SJCRH30 (cell line): Measurements from ENCODE around the gene KLK7. TPM values are rescaled to one million over a fixed set of nuclear protein-coding genes. Genes with fewer than 3 reads are reported as not detected.

Experiments
- DNase-seq, 2 experiments: peaks; one replicate each; pipeline ENCODE4 v3.0.0-alpha.2; 2015 to 2020
- H3K27ac ChIP-seq: fragments of 250-450 bp; sonication (Bioruptor Pico); 2 replicates; pipeline ENCODE4 v1.5.1; 2020; ENCODE audit warnings: mild to moderate bottlenecking, moderate library complexity
- H3K27me3 ChIP-seq: fragments of 250-450 bp; sonication (Bioruptor Pico); 2 replicates; pipeline ENCODE4 v1.5.1; 2020; ENCODE audit warnings: mild to moderate bottlenecking, moderate library complexity
- H3K36me3 ChIP-seq: fragments of 250-450 bp; sonication (Bioruptor Pico); 2 replicates; pipeline ENCODE4 v1.5.1; 2020; ENCODE audit warnings: mild to moderate bottlenecking, moderate library complexity
- H3K4me1 ChIP-seq: fragments of 250-450 bp; sonication (Bioruptor Pico); 2 replicates; pipeline ENCODE4 v1.5.1; 2020; ENCODE audit warnings: mild to moderate bottlenecking, moderate library complexity
- H3K4me3 ChIP-seq: fragments of 250-450 bp; sonication (Bioruptor Pico); 2 replicates; pipeline ENCODE4 v1.5.1; 2020; ENCODE audit warnings: mild to moderate bottlenecking, moderate library complexity
- H3K9me3 ChIP-seq: fragments of 250-450 bp; sonication (Bioruptor Pico); replicated peaks from 2 replicates; pipeline ENCODE4 v1.5.1; 2020; ENCODE audit warnings: mild to moderate bottlenecking, moderate library complexity
- total RNA-seq: library from RNA; depleted of rRNA; stranded (reverse); fragments of >200 nt; shearing (Covaris generic); gene quantifications from 2 replicates; pipeline ENCODE4 v1.2.3, GENCODE V29; 2014; rRNA removed

Gene KLK7
- total RNA-seq, 1 experiment from 2014 or later = not detected

DNA sequence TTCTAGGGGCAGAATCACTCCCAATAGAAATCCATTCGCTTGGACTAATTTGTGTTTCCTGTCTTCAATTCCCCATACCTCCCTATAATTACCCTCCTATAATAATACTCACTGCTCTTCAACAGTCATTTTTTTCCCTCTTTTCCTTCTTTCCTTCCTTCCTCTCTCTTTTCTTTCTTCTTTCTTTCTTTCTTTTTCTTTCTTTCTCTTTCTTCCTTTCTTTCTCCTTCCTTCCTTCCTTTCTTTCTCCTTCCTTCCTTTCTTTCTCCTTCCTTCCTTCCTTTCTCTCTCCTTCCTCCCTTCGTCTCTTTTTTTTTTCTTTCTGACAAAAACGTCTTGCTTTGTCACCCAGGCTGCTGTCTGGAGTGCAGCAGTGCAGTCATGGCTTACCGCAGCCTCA is 38.9 kb downstream of the KLK7 start:
- DNase-seq = no peak
- Histone ChIP-seq H3K27me3 (no peaks in the 10 kb centered on the region), H3K36me3 (no peaks in the 10 kb centered on the region), H3K9me3 (no peaks in the 10 kb centered on the region), H3K27ac (no peak overlapping the region), H3K4me3 (no peak overlapping the region), H3K4me1 (no peaks in the 10 kb centered on the region)

- no peak for DNase-seq
- H3K27ac ChIP-seq = no peak overlapping the region
- no peak overlapping the region for H3K4me3 ChIP-seq
- H3K27me3 ChIP-seq = no peaks in the 10 kb centered on the region
- no peaks in the 10 kb centered on the region for H3K4me1 ChIP-seq
- H3K9me3 ChIP-seq = no peaks in the 10 kb centered on the region
- no peaks in the 10 kb centered on the region for H3K36me3 ChIP-seq
Measured at GRCh38 chr19:50943074-50943828, 40.5 kb downstream of the KLK7 start.

- Histone ChIP-seq H3K36me3 (no peaks in the 10 kb centered on the region), H3K4me1 (no peaks in the 10 kb centered on the region), H3K9me3 (no peaks in the 10 kb centered on the region), H3K27me3 (no peaks in the 10 kb centered on the region), H3K27ac (no peak overlapping the region), H3K4me3 (no peak overlapping the region)
- DNase-seq = no peak
Measured at GRCh38 chr19:50939596-50939995, 44.1 kb downstream of the KLK7 start.

DNA sequence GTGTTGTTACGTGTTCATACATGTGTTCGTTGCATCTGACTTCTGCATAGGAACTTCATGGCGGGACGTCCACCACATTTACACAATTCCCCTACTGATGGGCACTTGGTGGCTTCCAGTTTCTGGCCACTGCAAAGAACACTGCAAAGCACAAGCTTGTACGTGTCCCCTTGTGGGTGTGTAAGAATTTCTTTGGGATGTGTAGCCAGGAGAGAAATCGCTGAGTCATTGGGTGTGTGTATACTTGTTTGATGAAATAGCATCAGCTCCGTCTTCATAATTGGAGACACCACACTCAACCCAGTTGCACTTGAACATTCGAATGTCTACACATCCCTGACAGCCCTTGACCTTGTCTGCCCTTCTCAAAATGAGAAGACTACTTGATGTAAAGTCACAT is 50.1 kb downstream of the KLK7 start:
- Histone ChIP-seq H3K4me3 (no peak overlapping the region), H3K27me3 (no peaks in the 10 kb centered on the region), H3K9me3 (no peaks in the 10 kb centered on the region), H3K36me3 (no peaks in the 10 kb centered on the region), H3K27ac (no peak overlapping the region), H3K4me1 (no peaks in the 10 kb centered on the region)
- no peak for DNase-seq

DNA sequence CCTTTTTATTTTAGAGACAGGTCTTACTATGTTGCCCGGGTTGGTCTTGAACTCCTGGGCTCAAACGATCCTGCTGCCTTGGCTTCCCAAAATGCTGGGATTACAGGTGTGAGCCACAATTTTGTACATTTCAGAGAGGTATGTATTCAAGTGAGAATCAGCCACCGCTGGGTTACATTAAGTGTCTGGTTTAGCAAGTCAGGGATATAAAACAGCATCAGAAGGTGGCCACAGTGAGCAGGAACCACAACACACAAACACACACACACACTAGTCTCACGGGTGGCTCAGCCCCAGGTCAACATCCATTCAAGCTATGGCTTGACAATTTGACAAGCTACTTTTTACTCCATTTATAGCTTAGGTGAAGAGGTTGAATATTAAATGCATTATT is 51.0 kb downstream of the KLK7 start:
- H3K27me3 ChIP-seq = no peaks in the 10 kb centered on the region
- no peaks in the 10 kb centered on the region for H3K36me3 ChIP-seq
- H3K4me3 ChIP-seq = no peak overlapping the region
- no peak for DNase-seq
- H3K9me3 ChIP-seq = no peaks in the 10 kb centered on the region
- H3K4me1 ChIP-seq = no peaks in the 10 kb centered on the region
- no peak overlapping the region for H3K27ac ChIP-seq

DNA sequence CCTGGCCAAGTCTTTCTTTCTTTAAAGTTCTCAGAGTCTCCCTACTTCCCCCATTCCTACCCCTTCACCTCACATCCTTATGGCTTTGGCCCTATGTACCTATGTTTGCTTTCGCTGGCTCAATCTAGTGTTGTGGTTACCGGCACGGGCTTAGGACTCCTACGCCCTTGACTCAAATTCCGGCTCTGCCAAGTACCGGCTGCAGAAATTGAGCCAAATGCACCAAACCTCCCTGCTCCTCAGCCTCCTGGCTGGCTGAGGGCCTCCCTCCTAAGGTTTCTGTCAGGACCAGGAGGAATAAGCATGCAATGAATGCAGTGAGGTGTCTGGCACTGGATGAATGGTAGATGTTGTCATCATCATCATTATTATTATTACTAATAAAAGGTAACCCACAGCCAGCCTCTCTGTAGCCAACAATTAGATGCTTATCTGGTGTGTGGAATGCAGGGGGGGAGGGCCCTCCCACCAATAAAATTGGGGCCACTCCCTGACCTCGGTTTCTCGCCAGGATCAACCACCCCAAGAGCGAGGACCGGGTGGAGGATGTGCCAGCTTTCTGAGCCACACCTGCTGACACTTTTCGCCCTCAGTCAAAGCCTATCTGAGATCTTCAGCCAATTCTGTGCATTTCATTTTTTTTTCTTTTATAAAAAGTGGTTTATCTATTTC is 51.6 kb downstream of the KLK7 start:
- Histone ChIP-seq H3K4me1 (no peaks in the 10 kb centered on the region), H3K27ac (no peak overlapping the region), H3K9me3 (no peaks in the 10 kb centered on the region), H3K27me3 (no peaks in the 10 kb centered on the region), H3K36me3 (no peaks in the 10 kb centered on the region), H3K4me3 (no peak overlapping the region)
- DNase-seq = no peak

DNA sequence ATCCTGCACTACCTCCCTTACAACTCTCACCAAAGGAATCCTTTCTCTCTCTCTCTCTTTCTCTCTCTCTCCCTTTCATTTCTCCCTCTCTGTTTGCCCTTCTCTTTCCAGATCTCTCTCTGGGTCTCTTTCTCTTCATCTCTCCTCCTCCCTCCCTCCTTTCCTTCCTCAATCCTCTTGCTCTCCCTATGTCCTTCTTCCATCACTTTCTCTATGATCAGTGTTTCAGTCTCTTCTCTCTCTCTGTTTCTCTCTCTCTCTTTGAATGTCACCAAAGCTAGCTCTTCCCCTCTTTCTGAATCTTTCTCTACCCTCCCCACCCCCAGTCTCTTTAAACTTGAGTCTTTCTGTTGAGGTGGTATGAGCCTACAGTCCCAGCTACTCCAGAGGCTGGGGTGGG is 52.7 kb downstream of the KLK7 start:
- DNase-seq = no peak
- H3K27ac ChIP-seq = no peak overlapping the region

DNA sequence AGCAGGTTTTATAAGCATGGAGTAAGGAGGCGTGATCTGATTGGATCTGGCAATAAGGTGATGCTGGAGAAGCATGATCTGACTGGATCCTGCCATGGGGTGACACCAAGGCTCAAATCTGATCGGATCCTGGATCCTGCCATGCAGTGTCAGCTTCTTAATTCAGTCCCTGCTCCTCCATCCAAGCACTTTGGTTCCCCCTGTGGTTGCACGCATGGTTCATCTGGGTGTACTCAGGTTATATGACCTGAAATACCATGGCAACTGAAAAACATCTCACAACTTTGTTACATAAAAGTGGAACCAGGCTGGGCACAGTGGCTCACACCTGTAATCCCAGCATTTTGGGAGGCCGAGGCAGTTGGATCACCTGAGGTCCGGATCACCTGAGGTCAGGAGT is 54.9 kb downstream of the KLK7 start:
- no peak for DNase-seq
- no peaks in the 10 kb centered on the region for H3K9me3 ChIP-seq
- no peaks in the 10 kb centered on the region for H3K4me1 ChIP-seq
- no peaks in the 10 kb centered on the region for H3K36me3 ChIP-seq
- no peaks in the 10 kb centered on the region for H3K27me3 ChIP-seq
- no peak overlapping the region for H3K27ac ChIP-seq
- H3K4me3 ChIP-seq = no peak overlapping the region

More for the DNA sequence above, 52.7 kb downstream of the KLK7 start:
- H3K36me3 ChIP-seq = no peaks in the 10 kb centered on the region
- no peaks in the 10 kb centered on the region for H3K27me3 ChIP-seq
- H3K4me1 ChIP-seq = no peaks in the 10 kb centered on the region
- no peaks in the 10 kb centered on the region for H3K9me3 ChIP-seq
- no peak overlapping the region for H3K4me3 ChIP-seq

Other genes starting within 250 kb of the KLK7 start
- gene GPR32, start 213.5 kb downstream of the KLK7 start, total RNA-seq = not detected in 2 replicates
- not detected in 2 replicates for gene ACP4, start 193.5 kb downstream of the KLK7 start, total RNA-seq
- gene KLK1, start 160.1 kb downstream of the KLK7 start, total RNA-seq = 0.13 and 0.18 TPM in 2 replicates
- not detected in 2 replicates for gene KLK15, start 150.3 kb downstream of the KLK7 start, total RNA-seq
- gene KLK3, start 129.0 kb downstream of the KLK7 start, total RNA-seq = not detected in 2 replicates
- gene KLK2, start 110.5 kb downstream of the KLK7 start, total RNA-seq = not detected in 2 replicates
- 0.32 and 0.48 TPM in 2 replicates for gene KLK4, start 72.5 kb downstream of the KLK7 start, total RNA-seq
- gene KLK5, start 30.9 kb downstream of the KLK7 start, total RNA-seq = not detected in 2 replicates
- gene KLK6, start 14.3 kb downstream of the KLK7 start, total RNA-seq = not detected in 2 replicates
- not detected in 2 replicates for gene KLK8, start 17.7 kb upstream of the KLK7 start, total RNA-seq
- gene KLK10, start 35.8 kb upstream of the KLK7 start, total RNA-seq = not detected in 2 replicates
- gene KLK11, start 42.7 kb upstream of the KLK7 start, total RNA-seq = not detected in 2 replicates
- gene KLK12, start 51.1 kb upstream of the KLK7 start, total RNA-seq = not detected in 2 replicates
- gene KLK13, start 81.2 kb upstream of the KLK7 start, total RNA-seq = not detected in 2 replicates
- not detected in 2 replicates for gene KLK14, start 99.0 kb upstream of the KLK7 start, total RNA-seq
- 6.7 and 7.2 TPM in 2 replicates for gene CTU1, start 124.5 kb upstream of the KLK7 start, total RNA-seq
- not detected in 2 replicates for gene SIGLEC9, start 141.0 kb upstream of the KLK7 start, total RNA-seq
- gene SIGLEC7, start 158.4 kb upstream of the KLK7 start, total RNA-seq = not detected in 2 replicates
- 0.35 and 0.89 TPM in 2 replicates for gene CD33, start 241.2 kb upstream of the KLK7 start, total RNA-seq